ENCODE results near the gene RER1.
A peak's percentile ranks its signal among the peaks of the same experiment; 100 is the strongest.

RER1 gene

DNA sequence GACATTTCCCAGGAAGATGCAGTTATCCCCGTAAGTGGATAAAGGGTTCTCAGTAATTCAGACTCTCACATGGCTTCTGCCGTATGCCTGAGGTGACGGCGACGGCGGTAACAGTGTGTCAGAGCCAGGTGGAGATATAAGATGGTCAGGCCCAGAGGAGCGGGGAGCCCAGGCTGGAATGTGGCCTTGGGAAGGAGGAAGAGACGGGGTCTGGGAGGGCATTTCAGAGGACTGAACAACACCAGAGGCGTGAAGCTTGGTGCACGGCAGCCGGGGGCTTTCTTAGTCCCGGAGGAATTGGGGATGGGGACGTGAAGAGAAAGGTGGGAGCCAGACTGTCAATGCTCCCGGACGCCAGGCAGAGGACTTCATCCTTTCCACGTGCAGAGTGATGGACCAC, 1.0 kb downstream of the RER1 start:
- DNase-seq: no peak

DNA sequence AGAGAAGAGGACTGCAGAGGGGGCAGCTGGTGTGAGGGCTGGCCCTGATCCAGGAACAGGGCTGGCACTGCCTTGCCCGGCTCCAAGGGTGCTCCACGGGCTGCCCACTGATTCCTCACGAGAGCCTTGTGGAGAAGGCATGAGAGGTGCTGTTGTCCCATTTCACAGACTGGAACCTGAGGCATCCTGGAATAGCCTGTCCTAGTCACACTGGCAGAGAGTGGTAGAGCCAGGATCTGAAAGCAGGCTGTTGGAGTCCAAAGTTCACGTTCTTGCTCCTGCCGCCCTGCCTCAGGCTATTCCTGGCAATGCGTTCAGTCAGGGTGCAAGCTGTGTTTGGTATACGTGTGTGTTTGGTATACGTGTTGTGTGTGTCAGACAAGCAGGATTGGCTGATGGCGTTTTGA, 1.8 kb downstream of the RER1 start:
- DNase-seq: no peak

DNA sequence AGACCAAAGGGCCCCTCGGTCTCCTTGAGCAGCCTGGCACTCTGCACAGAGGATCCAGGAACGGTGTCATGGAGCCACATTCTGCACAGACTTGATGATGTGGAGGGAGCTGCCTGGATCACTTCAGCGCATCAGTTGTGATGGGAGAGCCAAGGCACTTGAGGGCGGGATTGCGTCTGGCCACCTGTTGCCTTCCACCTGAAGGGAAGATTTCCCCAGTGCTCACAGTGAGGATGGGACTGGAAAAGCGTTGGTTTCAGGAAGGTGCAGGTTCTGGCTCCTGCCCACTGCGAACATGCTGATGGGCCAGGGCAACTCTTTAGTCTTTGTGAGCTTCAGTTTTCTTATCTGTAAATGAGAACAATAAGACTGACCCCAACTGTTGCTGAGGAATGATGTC, 2.6 kb downstream of the RER1 start:
- DNase-seq: no peak

DNA sequence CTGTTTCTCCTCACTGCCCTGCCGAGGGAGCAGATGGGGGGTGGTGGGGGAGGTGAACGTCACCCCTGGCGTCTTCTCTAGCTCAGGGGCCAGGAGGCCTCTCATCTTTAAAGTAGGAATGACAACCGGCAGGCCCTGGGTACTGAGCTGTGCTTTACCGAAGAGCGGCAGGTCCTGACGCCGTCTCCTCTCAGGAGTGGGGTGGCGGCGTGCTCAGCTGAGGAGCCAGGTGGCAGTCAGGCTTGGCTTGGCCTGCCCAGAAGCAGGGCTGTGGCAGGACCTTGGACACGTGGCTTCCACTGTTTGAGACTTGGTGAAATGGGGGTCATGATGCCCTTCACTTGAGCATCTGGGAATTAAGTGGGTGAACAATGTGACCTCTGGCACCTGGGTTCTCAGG, 3.1 kb downstream of the RER1 start:
- no peak for DNase-seq

DNA sequence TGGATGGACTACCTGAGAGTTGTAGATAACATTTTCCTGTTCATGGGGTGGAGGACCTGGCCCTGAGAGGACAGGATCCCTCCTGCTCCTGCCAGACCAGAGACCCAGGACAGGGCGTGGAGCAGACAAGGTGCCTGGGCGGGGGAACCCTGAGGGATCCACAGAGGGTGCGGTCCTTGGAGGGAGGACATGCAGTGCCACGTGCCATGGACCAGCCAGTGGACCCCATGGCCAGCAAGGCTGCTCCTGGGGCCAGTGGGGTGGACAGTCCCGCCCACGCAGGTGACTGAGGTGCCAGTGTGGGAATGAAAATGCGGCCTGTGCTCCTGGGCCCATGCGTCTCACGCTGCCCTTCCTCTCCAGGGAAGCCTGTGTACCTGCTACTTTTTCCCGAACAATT, 3.6 kb downstream of the RER1 start:
- no peak for DNase-seq

DNA sequence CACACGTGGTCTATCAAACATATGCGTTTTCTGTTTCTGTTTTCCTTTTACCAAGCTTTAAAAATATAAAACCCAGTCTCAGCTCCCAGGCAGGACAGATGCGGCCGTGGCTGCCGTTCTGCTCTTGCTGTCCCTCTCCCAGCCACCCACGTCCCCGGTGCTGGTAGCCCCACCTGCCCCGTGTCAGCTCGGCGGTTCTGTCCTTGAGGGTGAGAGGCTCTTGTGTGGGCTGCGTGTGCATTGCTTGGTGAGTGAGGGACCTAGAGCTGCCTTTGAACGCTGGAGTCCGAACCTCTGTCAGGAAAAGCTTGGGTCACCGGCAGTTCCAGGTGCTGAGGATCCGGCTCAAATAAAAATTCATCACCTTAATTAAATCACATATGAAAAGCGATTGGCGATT, 4.4 kb downstream of the RER1 start:
- DNase-seq: no peak

DNA sequence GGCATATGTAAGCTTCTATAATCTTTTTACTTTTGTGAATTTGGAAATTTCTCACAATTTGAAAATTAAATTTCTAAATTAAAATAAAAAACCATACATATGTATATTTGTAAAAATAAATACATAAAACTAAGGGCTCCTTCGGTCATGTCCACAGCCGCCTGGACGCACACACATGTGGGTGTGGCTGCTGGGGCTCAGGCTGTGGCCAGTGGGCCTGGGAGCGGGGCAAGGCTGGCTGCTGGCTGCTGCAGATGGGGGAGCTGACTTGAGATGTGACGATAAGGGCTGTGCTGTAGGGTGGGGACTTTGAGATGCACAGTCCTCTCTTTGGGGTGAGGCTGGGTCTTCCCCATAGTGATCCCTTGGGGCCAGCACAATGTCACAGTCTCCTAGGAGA, 4.8 kb downstream of the RER1 start:
- peak; percentile 24 for DNase-seq

DNA sequence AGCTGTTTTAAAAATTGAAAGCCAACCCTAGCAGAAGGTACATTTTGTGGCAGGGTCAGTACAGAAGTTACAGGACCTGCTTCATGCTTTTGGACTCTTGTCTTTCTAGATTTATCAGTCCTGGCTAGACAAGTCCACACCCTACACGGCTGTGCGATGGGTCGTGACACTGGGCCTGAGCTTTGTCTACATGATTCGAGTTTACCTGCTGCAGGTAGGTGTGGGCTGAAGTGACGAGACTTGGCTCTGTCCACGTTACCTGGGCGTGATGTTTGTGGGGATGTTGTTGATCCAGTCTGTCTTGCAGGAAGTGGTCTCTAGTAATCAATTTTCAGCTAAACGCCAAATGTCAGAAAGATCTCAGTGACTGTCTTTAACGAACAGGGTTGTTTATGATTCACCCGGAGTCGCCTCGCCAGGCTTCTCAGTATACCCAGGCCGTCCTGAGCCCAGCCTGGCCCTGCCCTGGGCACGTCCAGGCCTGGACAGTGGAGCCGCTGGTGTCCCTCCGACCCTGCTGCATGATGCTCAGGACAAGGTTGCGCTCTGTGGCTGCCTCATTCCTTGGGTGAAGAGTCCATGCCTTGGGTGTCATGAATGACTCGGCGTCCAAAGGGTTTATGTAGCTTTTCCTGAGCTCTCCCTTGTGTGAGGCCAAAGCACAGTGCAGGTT, 5.5 kb downstream of the RER1 start:
- no peak for DNase-seq

DNA sequence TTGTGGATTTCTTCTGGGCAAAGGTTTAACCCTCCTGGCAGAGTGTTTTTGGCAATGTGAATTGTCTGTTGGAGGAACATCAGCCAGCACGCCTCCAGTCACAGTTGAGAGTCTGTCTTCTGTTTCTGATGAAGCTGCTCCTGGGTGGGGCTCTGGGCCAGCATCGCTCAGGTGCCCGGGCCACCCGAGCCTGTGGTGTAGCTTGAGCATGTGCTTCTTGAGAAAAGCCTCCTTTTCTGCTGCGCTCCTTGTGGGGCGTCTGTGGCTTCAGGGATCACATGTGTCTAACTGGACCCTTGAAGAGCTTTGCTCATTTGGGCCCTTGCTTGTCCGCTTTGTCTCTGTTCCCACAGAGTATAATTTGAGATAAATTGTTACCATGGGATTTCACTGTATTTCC, 7.2 kb downstream of the RER1 start:
- no peak for DNase-seq

DNA sequence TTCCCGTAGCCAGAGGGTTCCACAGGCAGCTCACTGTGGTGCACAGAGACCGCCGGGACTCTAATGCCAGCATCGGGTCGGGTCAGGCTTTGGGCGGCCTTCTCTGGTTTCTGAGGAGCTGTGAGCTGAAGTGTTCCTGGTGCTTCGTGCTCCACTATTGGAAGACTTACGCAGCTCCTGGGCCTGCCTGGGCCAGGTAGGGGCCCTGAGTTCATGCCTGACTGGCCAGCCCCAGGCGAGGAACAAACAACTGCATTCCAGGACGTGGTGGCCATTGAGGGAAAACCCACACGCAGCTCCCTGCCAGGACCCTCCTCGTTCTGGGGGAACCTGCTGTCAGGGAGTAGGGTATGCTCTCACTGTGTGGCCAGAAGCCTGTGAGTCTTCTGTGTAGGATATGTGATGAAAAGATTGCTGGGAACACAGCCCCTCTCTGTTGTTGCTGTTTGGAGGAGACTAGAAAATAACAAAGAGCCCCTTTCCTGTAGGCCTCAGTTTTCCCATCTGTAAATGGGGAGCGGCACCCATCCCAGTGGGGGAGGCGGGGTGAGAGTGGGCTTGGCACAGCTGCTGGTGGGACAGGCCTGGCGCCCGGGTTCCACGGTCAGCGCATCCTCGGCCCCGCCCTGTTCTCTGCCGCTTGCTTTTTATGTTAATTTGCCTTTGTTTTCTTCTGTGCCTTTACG, 8.4 kb downstream of the RER1 start:
- no peak for DNase-seq

DNA sequence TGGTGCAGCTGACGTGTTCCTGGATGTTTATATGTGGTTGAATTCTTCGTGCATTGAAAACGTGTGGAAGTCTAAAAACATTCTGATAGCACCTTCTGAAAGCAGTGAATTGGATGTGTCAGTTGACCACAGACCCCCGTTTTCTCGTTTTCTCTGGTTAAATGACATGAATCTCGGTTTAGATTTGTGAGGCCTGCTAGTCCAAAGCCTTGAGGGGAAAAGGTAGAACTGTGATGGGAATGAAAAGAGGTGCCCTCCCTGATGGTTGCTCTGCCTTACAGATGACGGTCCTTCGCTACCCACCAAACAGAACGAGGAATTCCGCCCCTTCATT, 8.9 kb downstream of the RER1 start:
- DNase-seq: no peak

DNA sequence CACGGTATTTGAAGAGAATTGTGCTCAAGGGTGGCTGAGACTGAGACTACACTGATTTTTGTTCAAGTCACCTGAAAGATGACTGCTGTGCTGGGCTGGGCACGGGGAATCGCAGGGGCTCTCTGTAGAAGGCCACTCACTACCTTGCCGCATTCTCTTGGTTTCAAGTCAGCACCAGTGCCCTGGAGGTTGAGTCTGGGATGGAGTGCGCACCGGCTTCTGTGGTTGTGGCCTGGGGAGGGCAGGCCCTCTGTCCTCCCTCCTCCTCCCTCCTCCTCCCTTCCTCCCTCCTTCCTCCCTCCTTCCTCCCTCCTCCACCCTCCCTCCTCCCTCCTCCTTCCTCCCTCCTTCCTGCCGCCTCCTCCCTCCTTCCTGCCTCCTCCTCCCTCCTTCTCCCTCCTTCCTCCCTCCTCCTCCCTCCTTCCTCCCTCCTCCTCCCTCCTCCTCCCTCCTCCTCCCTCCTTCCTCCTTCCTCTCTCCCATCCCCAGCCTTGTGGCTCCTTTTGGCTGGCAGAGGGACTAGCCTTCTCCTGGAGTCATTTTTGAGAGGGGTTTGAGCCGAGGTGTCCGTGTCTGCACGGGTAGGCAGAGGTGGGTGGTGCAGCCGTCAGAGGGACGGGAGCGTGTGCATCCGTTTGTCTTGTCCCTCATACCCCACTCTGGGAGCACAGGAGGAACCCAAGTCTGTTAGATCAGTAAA, 9.5 kb downstream of the RER1 start:
- no peak for DNase-seq

DNA sequence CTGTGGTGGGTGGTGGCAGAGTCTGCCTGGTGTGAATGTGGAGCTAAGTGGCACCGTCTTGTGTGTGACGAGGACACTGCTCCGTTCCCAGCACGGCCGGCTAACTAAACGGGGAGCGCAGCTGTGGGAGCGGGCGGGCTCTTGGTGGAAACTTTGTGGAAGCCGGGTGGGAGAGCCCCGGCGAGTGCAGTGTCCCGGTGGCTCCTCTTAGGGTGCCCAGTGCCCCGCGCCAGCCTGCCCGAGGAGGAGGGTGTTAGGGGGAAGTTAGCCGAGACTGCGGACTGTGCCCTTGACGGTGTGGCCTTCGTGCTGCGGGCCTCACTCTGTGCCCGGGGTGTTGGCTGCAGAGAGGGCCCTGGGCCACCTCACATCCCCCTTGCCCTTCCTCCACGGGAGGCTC, 10.8 kb downstream of the RER1 start:
- no peak for DNase-seq

DNA sequence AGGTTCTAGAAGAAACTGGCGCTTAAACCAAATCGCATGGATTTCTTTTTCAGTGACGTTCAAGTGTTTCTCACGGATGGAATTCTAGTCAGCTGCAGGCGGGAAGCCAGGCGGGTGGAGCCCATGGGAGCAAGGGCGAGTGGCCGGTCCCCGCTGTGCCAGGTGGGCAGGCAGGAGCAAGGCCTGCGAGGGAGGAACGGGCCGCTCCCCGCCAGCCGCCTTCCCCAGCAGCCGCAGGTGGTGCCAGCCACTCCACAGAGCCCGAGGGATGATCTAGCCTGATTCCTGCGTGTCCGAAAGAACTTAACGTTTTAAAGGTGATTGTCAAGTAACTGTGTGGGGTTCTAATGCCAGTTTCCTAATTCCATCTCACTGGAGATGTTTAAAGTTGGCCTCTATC, 11.6 kb downstream of the RER1 start:
- DNase-seq: no peak

DNA sequence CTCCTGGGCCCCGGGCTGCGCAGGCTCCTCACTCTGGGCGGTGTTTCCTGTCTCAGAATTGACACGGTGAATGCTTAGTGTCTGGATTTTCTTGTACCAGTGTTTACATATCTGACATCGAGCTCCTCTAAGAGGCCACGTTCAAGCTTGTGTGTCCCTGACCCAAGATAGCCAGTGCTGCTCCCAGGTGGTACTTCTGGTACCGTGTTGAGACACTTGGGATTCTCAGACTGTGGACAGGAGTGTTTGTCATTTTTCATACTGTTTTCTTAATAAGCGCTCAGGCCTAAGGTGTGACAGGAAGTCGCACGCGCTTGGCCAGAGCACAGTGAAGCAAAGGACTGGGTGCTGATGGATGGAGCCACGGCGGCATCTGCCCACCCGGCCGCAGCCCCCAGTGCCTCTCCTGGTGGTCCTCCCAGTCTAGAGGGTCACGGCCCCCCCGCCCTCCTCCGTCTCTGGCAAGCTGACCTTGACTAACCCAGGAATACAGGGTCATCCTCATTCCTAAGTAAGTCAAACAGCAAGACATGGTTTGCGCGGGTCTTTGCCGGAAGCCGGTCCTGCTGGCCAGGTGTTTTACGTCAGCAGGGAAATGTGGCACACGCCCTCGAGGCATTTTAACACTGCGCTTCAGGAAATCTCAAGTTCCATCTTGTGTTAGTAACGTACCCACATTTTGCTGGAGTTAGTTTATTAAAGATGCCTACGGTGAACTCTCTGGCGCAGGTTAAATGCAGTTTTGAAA, 12.7 kb downstream of the RER1 start:
- DNase-seq: no peak

DNA sequence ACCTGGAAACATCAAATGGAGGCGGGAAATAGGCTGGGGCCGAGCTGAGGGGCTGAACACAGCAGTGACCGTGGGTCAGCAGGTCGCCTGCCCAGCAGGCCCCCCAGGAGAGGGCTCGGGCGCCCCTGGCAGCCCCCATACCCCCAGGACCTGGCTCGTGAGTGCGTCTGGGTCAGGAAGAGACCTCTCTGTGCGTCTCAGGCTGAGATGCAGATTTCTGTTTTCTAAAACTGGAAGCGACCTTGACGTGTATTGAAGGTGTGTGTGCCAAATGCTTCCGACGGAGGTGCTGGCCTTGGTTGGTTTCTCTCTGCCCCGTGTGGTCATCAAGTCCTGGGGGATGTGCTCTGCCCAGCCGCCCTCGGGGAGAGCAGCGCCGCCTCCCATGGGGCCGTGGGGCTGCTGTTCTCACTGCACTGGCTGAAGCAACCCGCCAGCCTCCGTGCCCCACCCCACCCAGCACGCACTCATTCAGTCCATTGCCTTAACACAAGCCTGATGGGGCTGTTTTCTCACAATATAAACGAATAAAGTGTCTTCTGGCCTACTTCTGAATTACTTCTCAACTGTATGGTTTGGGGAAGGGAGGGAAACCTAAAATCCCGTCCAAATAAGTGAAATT, 13.4 kb downstream of the RER1 start:
- DNase-seq: no peak

DNA sequence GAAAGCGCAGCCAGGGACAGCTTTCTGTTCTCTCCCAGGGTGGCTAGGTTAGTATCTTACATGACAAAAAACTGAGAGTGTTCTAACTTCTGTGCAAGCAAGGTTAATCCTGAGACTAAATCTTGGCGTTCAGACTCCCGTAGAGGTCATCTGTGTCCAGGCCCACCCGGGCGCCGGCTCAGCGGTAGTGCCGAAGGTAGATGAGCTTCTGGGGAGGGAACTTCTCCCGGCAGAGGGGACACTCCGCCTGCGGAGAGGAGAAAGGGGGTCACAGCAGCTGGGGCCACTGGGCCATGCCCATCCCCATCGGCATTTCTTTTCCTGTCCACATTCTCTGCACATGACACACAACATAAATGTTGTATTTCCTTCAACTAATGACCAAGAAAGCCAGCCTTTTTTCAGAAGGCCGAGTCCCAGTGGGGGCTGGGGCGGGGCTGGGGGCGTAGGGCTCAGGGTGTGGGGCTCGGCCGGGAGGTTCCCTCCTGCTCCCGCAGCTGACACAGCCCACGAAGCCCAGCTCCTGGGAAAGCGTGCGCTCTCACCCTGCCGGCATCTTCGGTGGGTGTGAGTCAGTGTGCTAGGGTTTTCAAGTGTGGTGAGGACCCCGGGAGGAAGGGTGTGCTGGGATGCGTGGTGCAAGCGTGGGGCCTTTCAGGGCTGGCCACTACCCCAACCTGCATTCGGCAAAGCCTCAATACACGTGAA, 14.1 kb downstream of the RER1 start:
- DNase-seq: no peak

DNA sequence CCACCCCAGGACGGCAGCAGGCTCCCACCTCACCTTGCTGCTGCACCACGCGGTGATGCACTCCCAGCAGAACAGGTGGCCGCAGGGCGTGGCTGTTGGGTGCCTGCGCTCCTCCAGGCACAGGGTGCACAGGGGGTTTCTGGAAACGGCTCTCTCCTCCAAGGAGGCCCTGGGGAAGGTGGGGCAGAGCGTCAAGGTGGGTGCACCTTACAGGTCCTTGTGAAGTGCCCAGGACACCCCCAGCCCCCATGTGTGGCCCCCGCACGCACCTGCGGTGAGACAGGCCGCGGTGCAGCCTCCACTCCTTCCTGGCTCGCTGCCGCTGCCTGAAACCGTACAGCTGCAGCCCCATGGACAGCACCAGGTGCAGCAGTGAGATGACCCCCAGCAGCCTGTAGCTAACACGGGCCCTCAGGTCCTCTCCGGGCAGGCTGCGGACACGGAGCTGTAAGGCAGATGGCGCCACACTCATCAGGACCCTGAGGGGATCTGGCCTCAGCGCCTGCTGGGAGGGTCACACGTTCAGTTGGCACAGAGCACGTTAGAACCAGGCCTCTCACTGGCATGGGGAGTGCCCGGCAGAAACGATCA, 14.9 kb downstream of the RER1 start:
- no peak for DNase-seq

DNA sequence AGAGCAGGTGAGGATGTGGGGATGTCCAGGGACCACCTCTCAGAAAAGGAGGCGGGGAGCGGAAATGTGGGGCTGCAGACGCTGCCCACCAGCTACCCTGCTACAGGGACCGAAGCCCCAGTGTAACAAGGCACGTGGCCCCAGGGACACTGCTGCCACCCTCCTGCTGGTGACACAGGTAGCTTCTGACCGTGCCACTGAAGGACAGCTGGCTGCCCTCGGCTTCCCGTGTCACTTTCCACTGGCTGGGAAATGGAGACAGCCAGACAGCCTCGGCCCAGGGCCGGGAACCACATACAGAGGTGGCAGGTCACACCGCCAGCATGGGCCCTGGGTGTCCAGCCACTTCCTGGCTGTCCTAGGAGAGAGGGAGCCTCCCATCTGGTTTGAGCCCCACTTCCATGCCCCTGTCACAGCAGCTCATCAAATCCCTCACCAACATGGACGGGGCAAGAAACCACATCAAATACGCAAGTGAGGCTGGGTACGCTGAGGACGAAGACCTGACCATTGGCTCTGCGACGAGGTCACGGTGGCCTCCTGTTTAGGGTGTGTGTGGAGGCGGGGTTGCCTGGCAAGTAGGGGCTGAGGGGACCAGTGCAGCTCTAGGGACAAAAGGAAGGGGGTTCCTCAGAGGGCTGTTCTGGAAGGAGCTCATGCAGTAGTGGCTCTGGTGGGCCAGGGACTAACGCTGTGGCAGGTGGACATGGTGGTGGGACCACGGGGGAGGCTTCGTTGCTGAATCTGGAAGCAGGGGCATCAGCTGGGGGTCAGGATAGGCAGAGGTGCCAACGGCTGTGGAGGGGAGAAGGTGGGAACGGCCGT, 15.7 kb downstream of the RER1 start:
- no peak for DNase-seq

DNA sequence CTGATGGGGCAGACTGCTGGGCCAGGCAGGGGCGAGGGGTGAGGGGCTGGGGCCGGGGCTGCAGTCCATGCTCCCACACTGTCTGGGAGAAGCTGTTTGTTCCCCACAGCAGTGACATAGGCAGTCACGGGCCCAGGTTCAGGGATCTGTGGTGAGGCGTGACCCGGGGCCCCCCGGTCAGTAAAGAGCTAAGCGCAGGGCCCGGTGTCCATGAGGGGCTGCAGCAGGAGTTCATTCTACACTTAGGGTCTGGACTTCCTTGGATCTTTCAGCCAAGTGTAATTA, 16.3 kb downstream of the RER1 start:
- DNase-seq: no peak

DNA sequence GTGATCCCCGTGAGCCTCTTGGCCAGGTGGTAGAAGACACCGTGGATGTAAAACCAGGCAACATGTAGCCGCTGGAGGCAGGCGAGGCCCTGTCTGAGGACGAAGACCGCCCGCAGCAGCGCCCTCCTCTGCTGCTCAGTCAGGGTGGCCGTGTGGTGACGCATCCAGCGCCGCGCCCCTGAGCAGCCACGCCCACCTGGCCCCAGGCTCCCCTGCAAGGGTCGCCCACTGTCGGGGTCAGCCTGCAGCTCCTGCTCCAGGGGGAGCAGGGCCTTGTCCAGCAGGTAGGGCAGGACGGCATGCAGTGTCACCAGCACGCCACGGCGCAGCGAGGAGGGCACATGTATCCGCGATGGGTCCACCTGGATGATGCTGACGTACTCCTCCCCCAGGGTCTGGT, 16.8 kb downstream of the RER1 start:
- no peak for DNase-seq

DNA sequence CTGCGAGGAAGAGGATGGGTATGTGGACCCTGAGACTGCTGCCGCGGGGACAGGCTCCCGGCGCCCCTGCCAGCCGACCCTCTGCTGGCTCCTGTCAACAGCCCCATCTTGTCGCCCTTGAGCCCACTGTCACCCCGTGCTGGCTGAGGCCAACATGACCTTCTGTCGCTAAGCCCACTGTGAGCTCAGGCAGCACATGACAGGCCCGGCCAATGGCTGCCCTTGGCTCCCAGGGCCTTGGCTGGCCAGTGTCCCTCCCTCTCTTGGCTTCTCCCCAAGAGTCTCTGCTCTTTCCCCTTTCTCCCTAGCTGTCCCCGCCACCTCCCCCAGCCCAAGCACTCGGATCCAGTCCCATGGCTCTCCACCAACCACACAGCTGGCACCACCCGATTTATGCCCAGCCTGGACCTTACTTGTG, 17.2 kb downstream of the RER1 start:
- no peak for DNase-seq

Data from hematopoietic multipotent progenitor cell treated with erythropoietin and hydrocortisone succinate and interleukin-3 and kit ligand, for 6 days (in vitro differentiated cells).